Measurements from ENCODE around the gene GIMAP6.
"Not testable (repeated sequence)": the region's sequence is repeated elsewhere in the genome, so short reads cannot be mapped to it uniquely, and the experiment has no call there.

GIMAP6 gene

GRCh38 chr7:150612925-150613324, 19.3 kb downstream of the GIMAP6 start:
- Histone ChIP-seq H3K4me2 (ENCODE audit: low read length) (no peak overlapping the region), H3K4me3 (ENCODE audit: low read length) (no peak overlapping the region), H3K9me3 (replicated peaks; ENCODE audit: low read length) (no peaks in the 10 kb centered on the region), H3K27me3 (ENCODE audit: control insufficient read depth, insufficient read depth, low read length) (no peaks in the 10 kb centered on the region), H3K4me1 (ENCODE audit: control insufficient read depth, insufficient read depth, low read length) (no peaks in the 10 kb centered on the region), H3K36me3 (ENCODE audit: insufficient read depth, low read length) (no peaks in the 10 kb centered on the region), H3K9ac (ENCODE audit: low read depth, low read length) (no peak overlapping the region)

GRCh38 chr7:150610233-150610632, 22.0 kb downstream of the GIMAP6 start:
- no peak overlapping the region for H3K4me3 ChIP-seq (ENCODE audit: low read length)
- H3K36me3 ChIP-seq (ENCODE audit: insufficient read depth, low read length), result no peaks in the 10 kb centered on the region
- no peaks in the 10 kb centered on the region for H3K9me3 ChIP-seq (replicated peaks; ENCODE audit: low read length)
- H3K9ac ChIP-seq (ENCODE audit: low read depth, low read length), result no peak overlapping the region
- H3K27me3 ChIP-seq (ENCODE audit: control insufficient read depth, insufficient read depth, low read length), result no peaks in the 10 kb centered on the region
- no peak overlapping the region for H3K4me2 ChIP-seq (ENCODE audit: low read length)
- no peaks in the 10 kb centered on the region for H3K4me1 ChIP-seq (ENCODE audit: control insufficient read depth, insufficient read depth, low read length)

GRCh38 chr7:150603600-150603999, 28.6 kb downstream of the GIMAP6 start:
- H3K9me3 ChIP-seq (replicated peaks; ENCODE audit: low read length); H3K36me3 ChIP-seq (ENCODE audit: insufficient read depth, low read length); H3K4me2 ChIP-seq (ENCODE audit: low read length); H3K4me3 ChIP-seq (ENCODE audit: low read length); H3K27me3 ChIP-seq (ENCODE audit: control insufficient read depth, insufficient read depth, low read length); H3K4me1 ChIP-seq (ENCODE audit: control insufficient read depth, insufficient read depth, low read length); H3K9ac ChIP-seq (ENCODE audit: low read depth, low read length): not testable (repeated sequence)

- no peak overlapping the region for H3K4me2 ChIP-seq (ENCODE audit: low read length)
- no peaks in the 10 kb centered on the region for H3K4me1 ChIP-seq (ENCODE audit: control insufficient read depth, insufficient read depth, low read length)
- H3K9ac ChIP-seq (ENCODE audit: low read depth, low read length), result no peak overlapping the region
- no peak overlapping the region for H3K4me3 ChIP-seq (ENCODE audit: low read length)
- H3K9me3 ChIP-seq (replicated peaks; ENCODE audit: low read length), result peaks cover 3% of the 10 kb centered on the region
- no peaks in the 10 kb centered on the region for H3K27me3 ChIP-seq (ENCODE audit: control insufficient read depth, insufficient read depth, low read length)
- H3K36me3 ChIP-seq (ENCODE audit: insufficient read depth, low read length), result no peaks in the 10 kb centered on the region
These were observed 36.8 kb downstream of the GIMAP6 start for GRCh38 chr7:150595361-150595760.

GRCh38 chr7:150594805-150595204, 37.4 kb downstream of the GIMAP6 start:
- H3K27me3 ChIP-seq (ENCODE audit: control insufficient read depth, insufficient read depth, low read length), result no peaks in the 10 kb centered on the region
- H3K9ac ChIP-seq (ENCODE audit: low read depth, low read length), result no peak overlapping the region
- H3K4me3 ChIP-seq (ENCODE audit: low read length), result no peak overlapping the region

GRCh38 chr7:150587551-150587950, 44.6 kb downstream of the GIMAP6 start:
- Histone ChIP-seq H3K4me3 (ENCODE audit: low read length) (no peak overlapping the region), H3K36me3 (ENCODE audit: insufficient read depth, low read length) (no peaks in the 10 kb centered on the region), H3K9me3 (replicated peaks; ENCODE audit: low read length) (peaks cover 3% of the 10 kb centered on the region), H3K4me1 (ENCODE audit: control insufficient read depth, insufficient read depth, low read length) (no peaks in the 10 kb centered on the region), H3K27me3 (ENCODE audit: control insufficient read depth, insufficient read depth, low read length) (no peaks in the 10 kb centered on the region), H3K4me2 (ENCODE audit: low read length) (no peak overlapping the region), H3K9ac (ENCODE audit: low read depth, low read length) (no peak overlapping the region)

More at GRCh38 chr7:150594805-150595204, 37.4 kb downstream of the GIMAP6 start:
- H3K4me2 ChIP-seq (ENCODE audit: low read length), result no peak overlapping the region
- no peaks in the 10 kb centered on the region for H3K4me1 ChIP-seq (ENCODE audit: control insufficient read depth, insufficient read depth, low read length)
- no peaks in the 10 kb centered on the region for H3K36me3 ChIP-seq (ENCODE audit: insufficient read depth, low read length)
- H3K9me3 ChIP-seq (replicated peaks; ENCODE audit: low read length), result peaks cover 3% of the 10 kb centered on the region

GRCh38 chr7:150586785-150587152, 45.4 kb downstream of the GIMAP6 start:
- Histone ChIP-seq H3K36me3 (ENCODE audit: insufficient read depth, low read length) (no peaks in the 10 kb centered on the region), H3K4me1 (ENCODE audit: control insufficient read depth, insufficient read depth, low read length) (no peaks in the 10 kb centered on the region), H3K27me3 (ENCODE audit: control insufficient read depth, insufficient read depth, low read length) (no peaks in the 10 kb centered on the region), H3K9me3 (replicated peaks; ENCODE audit: low read length) (peaks cover 3% of the 10 kb centered on the region), H3K4me2 (ENCODE audit: low read length) (no peak overlapping the region), H3K4me3 (ENCODE audit: low read length) (no peak overlapping the region), H3K9ac (ENCODE audit: low read depth, low read length) (no peak overlapping the region)

- no peak overlapping the region for H3K4me3 ChIP-seq (ENCODE audit: low read length)
These were observed 46.0 kb downstream of the GIMAP6 start for GRCh38 chr7:150586068-150586784.

GRCh38 chr7:150585199-150585598, 47.0 kb downstream of the GIMAP6 start:
- Histone ChIP-seq H3K4me3 (ENCODE audit: low read length) (no peak overlapping the region), H3K4me2 (ENCODE audit: low read length) (no peak overlapping the region), H3K36me3 (ENCODE audit: insufficient read depth, low read length) (no peaks in the 10 kb centered on the region), H3K4me1 (ENCODE audit: control insufficient read depth, insufficient read depth, low read length) (no peaks in the 10 kb centered on the region), H3K9me3 (replicated peaks; ENCODE audit: low read length) (peaks cover 7% of the 10 kb centered on the region), H3K27me3 (ENCODE audit: control insufficient read depth, insufficient read depth, low read length) (no peaks in the 10 kb centered on the region), H3K9ac (ENCODE audit: low read depth, low read length) (no peak overlapping the region)

More at GRCh38 chr7:150586068-150586784, 46.0 kb downstream of the GIMAP6 start:
- H3K9me3 ChIP-seq (replicated peaks; ENCODE audit: low read length), result peaks cover 3% of the 10 kb centered on the region
- no peak overlapping the region for H3K9ac ChIP-seq (ENCODE audit: low read depth, low read length)
- no peaks in the 10 kb centered on the region for H3K4me1 ChIP-seq (ENCODE audit: control insufficient read depth, insufficient read depth, low read length)
- H3K27me3 ChIP-seq (ENCODE audit: control insufficient read depth, insufficient read depth, low read length), result no peaks in the 10 kb centered on the region
- H3K4me2 ChIP-seq (ENCODE audit: low read length), result no peak overlapping the region
- H3K36me3 ChIP-seq (ENCODE audit: insufficient read depth, low read length), result no peaks in the 10 kb centered on the region

- Histone ChIP-seq H3K9ac (ENCODE audit: low read depth, low read length) (no peak overlapping the region), H3K27me3 (ENCODE audit: control insufficient read depth, insufficient read depth, low read length) (no peaks in the 10 kb centered on the region), H3K9me3 (replicated peaks; ENCODE audit: low read length) (peaks cover 4% of the 10 kb centered on the region), H3K4me3 (ENCODE audit: low read length) (no peak overlapping the region), H3K36me3 (ENCODE audit: insufficient read depth, low read length) (no peaks in the 10 kb centered on the region), H3K4me1 (ENCODE audit: control insufficient read depth, insufficient read depth, low read length) (no peaks in the 10 kb centered on the region), H3K4me2 (ENCODE audit: low read length) (no peak overlapping the region)
These were observed 51.4 kb downstream of the GIMAP6 start for GRCh38 chr7:150580638-150581394.

GRCh38 chr7:150579979-150580637, 52.1 kb downstream of the GIMAP6 start:
- H3K9me3 ChIP-seq (replicated peaks; ENCODE audit: low read length); H3K36me3 ChIP-seq (ENCODE audit: insufficient read depth, low read length); H3K4me1 ChIP-seq (ENCODE audit: control insufficient read depth, insufficient read depth, low read length); H3K9ac ChIP-seq (ENCODE audit: low read depth, low read length); H3K4me3 ChIP-seq (ENCODE audit: low read length); H3K27me3 ChIP-seq (ENCODE audit: control insufficient read depth, insufficient read depth, low read length); H3K4me2 ChIP-seq (ENCODE audit: low read length): not testable (repeated sequence)
